Transverse colon (tissue), 4 donors: ENCODE measurements around the gene MLLT1.

Source experiments
- CTCF ChIP-seq, 5 experiments: fragments of 200-600 bp in 3 of 5; fragments of 450-650 bp in 2 of 5; sonication (generic) in 3 of 5; IDR thresholded peaks; 1 replicate in 2 of 5; 2 replicates in 3 of 5; pipeline ENCODE4 v1.5.1; 2016 to 2017; ENCODE audit warnings: antibody characterized with exemption in 5 of 5, inconsistent platforms in 3 of 5, mild to moderate bottlenecking in 2 of 5, moderate library complexity in 1 of 5
- POLR2AphosphoS5 ChIP-seq, 3 donors: sonication (generic); formaldehyde crosslinking; IDR thresholded peaks; one replicate each; pipeline ENCODE4 v1.6.1; 2016; ENCODE audit warnings: antibody characterized with exemption in 3 of 3

GRCh38 chr19:6248341-6248740, 31.4 kb downstream of the MLLT1 start:
- TF ChIP-seq CTCF (IDR thresholded peaks at IDR 0.05) (no peak), POLR2AphosphoS5 (IDR thresholded peaks at IDR 0.05) (no peak)
